GM08714 (cell line): ENCODE measurements around the gene DLG2.

ENCODE experiments used
- H3K4me3 ChIP-seq: fragments of 200-500 bp; sonication (Bioruptor generic); 2 replicates; pipeline ENCODE4 v1.5.1; 2014; ENCODE audit warnings: mild to moderate bottlenecking, low read length, inconsistent platforms
- ZNF274 ChIP-seq: IDR thresholded peaks from 2 replicates; pipeline ENCODE4 v1.6.1; 2012; ENCODE audit warnings: mild to moderate bottlenecking, low read depth, low read length

DLG2 gene

DNA sequence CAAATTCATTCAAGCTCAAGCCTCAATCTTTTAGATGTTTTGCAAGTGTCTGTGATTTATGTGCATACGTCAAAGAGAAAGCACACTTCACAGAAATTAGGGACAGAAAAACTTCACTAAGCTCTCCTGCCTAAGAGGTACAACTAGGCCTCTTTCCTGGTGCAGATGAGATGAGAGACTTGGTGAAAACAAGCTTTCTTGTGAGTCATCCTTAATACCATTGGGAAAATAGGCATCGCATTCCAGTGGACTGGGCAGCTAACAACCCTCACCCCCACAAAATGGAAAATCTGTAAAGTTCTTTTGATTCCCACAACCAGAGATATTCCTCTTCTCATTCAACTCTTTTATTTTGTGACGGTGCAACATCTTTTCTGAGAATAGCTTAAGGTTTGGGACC lies 1230.6 kb downstream of the DLG2 start:
- H3K4me3 ChIP-seq, result no peak overlapping the region
- no peak for TF ChIP-seq ZNF274

DNA sequence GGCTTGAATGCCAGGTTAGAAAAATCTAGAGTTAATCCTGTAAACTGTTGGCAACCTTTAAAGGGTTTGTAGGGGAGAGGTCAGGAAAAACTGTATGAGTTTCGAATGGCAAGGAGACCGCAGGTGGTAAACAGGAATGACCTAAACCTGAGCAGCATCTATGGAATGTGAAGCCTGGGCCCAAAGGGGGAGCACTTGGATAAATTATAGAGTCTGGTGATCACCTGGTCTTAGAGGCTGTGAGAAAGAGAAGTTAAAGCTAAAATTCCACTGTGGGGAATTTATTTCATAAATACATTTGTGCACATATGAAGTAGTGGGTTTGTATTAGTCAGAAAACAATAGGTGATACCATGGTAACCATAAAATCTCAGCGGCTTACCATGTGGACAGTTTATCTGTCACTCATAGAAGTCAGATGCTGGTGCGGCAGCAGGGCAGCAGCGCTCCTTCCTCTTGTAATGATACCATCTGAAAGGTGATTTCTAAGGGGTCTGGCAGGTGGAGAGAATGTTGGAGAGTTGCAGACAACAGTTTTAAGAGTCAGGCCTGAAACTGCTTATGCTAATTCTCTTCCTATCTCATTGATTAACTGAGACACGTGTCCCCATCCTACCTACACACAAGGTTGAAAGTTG lies 1236.6 kb downstream of the DLG2 start:
- TF ChIP-seq ZNF274, result no peak
- no peak overlapping the region for H3K4me3 ChIP-seq

DNA sequence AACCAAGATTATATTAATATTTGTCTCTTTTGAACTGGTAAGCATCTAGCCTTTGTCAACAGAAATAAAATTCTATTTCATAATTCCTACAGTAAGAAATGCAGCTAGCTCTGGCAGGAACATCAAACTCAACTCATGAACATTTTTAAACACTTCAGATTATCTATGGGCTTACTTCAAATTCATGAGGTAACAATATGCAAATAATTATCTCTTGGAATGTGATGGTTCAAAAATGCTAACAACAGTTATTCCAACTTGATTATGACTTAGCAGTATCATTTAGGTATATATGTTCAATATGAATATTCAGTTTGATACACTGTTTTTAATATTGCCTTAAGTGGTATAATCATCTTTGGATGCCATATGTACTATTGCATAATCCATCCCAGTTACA lies 1237.4 kb downstream of the DLG2 start:
- no peak for TF ChIP-seq ZNF274
- H3K4me3 ChIP-seq, result no peak overlapping the region

DNA sequence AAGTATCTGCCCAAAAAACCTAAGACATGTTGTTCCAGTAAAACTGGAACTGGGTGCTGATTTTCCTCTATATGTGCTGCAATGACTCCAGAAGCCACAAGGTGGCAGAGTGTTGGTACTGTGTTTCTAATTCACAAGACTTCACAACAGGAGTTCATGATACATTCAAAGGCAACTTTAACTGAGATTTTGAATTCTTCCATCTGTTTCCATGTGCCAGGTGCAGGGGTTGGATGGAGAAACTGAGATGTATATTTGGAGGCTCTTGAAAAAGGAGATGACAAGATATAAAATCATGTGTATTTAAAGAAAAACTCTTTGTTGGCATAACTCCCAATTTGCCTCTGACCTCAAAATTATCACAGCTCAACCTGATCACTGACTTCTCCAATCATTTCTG lies 1242.4 kb downstream of the DLG2 start:
- H3K4me3 ChIP-seq, result no peak overlapping the region
- no peak for TF ChIP-seq ZNF274

DNA sequence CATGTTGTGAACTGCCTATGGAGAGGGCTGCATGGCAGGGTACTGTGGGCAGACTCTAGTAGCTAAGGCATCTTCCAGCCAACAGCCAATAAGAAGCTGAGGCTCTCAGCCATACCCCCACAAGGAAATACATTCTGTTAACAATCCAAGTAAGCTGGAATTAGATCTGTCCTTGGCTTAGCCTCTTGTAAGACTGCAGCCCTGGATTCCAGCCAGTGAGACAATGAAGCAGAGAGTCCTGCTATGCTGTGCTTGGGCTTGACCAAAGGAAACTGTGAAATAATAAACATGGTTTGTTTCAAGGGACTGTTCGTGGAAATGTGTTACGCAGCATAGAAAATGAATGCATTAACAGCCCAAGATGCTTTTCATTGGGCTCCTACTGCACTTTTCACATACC lies 1243.6 kb downstream of the DLG2 start:
- no peak overlapping the region for H3K4me3 ChIP-seq

DNA sequence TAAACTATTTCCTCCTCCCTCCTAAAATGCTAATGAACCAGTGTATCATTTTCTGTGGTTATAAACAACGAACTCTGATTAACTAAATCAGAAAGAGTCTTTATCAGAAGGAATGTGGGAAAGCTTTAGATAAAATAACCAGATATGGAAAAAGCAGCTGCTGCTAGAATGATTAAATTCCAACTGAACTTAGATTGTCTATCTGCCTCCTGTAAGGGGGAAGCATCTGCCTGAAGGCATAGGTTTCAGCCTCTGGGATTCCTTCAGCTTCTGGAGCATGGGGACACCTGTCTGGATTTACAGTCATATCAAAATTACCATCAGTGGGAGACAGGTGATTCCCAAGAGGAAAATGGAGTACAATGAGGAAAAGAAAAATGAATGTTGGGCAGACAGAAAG lies 1245.5 kb downstream of the DLG2 start:
- no peak for TF ChIP-seq ZNF274
- no peak overlapping the region for H3K4me3 ChIP-seq

More for the DNA sequence above, 1243.6 kb downstream of the DLG2 start:
- no peak for TF ChIP-seq ZNF274

DNA sequence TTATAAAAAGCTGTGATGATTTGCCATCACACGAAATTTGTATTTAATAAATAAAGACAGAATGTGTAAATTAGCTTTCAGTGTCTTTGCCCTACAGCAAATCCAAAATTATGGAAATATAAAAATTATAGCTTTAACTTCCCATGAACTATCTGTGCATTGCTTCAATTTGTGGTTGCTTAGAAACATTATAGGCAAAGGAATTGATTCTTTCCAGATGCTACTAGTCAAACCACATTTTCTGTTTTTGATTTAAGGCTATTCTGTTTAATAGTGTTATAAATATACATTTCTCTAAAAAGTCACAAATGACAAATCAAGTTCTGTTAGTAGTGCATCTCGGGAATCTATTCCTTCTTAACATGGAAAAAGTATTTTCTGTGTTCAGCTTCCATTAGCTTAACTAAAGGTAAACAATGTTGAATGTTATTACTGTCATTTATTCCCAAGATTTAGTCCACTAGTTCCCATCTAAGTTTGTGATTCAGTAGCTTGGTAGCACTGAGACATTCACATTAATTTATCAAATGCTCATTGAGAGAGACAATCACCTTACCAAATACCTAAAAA lies 1254.7 kb downstream of the DLG2 start:
- no peak overlapping the region for H3K4me3 ChIP-seq
- TF ChIP-seq ZNF274, result no peak

DNA sequence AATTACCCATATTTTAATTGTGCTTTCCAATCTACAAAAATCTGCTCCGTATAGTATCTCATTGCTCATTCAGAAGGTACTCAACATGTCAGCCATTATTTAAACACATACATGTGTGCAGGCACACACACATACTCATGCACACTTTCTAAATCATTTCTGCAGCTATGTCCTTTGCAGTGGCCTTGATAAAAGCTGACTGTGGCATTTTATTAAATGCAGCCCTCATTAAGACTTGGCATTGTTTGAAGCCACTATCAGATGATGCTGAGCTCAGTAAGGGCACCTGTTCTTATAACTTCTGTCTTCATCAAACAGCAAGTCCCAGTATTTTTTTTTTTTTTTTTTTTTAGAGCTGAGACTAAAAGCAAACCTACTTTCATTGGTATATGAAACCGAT lies 1269.1 kb downstream of the DLG2 start:
- no peak for TF ChIP-seq ZNF274
- no peak overlapping the region for H3K4me3 ChIP-seq

DNA sequence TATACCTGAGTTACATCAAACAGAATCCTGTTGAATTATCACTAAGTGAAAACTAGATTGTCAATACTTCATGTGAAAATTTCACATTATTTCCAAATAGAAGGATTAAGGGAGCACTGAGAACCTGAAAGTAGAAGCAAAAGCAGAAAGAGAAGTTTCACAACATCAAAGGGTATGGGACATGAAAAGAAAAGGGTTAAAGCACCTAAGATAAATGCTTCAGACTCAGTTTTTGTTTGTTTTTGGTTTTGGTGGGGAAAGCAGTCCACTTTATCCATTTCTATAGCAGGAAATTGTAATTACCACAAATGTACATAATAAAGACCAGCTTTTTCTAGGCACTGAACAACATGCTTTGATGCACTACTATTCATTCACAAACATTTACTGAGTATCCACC lies 1271.2 kb downstream of the DLG2 start:
- TF ChIP-seq ZNF274, result no peak
- H3K4me3 ChIP-seq, result no peak overlapping the region

DNA sequence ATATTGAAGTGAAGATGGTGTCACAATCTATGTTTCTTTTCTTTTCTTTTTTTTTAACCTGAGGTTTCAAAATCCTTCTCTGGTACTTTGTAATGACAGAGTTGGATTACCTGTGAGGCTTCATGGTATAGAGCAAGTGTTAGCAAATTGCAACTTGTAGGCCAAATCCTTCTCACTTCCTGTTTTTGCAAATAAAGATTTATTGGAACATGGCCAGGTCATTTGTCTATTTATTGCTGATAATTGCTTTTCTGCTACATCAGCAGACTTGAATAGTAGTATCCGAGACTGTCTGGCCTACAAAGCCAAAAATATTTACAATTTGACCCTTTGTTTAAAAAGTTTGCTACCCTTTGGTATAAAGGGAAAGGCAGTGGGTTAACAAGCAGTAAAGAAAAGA lies 1281.5 kb downstream of the DLG2 start:
- TF ChIP-seq ZNF274, result no peak
- no peak overlapping the region for H3K4me3 ChIP-seq

DNA sequence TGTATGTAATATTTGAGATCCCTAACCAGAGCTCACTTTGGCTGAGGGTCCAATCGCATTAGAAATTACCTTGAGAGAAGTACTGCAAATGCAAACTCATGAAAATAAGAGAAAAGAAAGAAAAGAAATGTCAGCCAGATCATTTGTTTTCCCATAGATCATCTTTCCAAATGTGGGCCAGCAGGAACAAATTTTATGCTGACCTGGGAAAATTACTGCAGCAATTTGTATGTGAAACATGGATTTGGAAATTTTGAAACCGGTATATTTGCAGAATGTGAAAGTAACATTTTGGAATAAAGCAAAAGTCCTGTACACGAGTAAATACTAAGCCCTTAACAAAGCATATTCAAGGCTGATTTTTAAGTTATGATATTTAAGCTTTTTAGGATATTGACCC lies 1282.1 kb downstream of the DLG2 start:
- no peak for TF ChIP-seq ZNF274
- no peak overlapping the region for H3K4me3 ChIP-seq

DNA sequence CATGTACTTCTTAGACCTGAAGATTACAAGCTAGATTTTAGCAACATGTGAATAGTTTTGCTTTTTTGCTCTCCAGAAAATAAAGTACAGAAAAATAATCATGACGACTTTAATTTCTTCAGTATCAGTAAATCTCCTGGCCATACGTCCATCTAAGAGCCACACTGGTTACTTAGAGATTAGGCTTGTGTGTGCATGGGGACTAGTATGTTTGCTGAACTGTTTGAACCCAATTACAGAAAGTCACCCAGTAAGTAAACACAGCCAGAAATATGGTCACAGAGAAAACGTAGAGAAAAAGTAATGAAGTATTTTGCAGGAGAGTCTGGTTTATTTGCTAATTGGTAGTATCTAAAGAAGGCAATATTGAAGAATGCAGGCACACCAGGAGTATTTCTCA lies 1287.3 kb downstream of the DLG2 start:
- H3K4me3 ChIP-seq, result no peak overlapping the region
- TF ChIP-seq ZNF274, result no peak

DNA sequence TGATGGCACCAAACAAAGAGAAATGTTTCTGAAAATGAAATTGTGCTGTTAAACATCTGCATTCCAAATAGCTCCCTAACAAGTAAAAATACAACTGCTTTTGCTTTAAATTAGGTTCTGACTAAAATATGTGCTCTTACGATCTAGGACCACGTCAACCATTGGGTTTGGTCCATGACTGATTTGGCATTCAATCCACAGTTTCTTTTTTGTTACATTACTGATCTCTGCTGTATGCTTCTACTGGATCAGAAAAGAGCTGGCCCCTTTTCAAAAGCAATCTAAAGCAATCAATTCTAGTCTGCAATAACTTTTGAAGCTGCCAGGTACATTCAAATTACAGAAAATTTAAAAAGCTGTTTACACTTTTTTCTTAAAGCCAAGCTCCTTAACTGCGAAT lies 1293.9 kb downstream of the DLG2 start:
- H3K4me3 ChIP-seq, result no peak overlapping the region
- TF ChIP-seq ZNF274, result no peak

DNA sequence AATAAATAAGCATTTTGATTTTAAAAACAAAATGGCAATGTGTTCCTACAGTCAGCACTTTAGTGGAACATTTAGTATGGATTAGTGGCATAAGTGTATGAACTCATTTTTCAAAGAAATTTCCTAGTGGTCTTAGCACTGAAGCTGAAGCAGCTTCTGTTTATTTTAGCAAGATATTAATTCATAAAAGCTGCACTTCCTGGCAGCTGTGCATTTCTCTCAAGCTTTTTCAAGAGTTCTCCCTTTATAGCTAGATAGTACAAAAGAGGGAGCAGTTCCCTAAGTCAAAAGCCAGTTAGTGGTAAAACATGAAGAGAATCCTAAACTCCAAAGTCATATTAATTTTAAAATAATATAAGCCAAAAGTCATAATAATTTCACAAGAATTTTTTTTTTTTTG lies 1304.9 kb downstream of the DLG2 start:
- no peak overlapping the region for H3K4me3 ChIP-seq
- no peak for TF ChIP-seq ZNF274

DNA sequence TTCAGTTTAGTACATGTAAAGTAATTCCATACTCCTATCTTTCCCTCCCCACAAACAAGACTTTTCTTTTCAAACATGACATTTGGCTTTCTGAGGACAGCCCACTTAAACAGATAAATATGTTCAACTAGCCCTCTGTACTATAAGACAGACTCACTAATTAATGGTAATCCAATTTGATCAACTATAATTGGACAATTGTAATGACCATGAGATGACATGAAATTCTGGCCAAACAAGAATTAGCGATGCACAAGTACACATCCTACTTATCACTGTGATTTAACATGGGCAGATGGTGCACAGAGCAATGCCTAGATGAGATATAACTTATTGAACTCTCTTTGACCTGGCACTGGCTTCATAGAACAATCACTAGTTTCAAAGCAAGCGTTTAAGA lies 1307.3 kb downstream of the DLG2 start:
- no peak for TF ChIP-seq ZNF274
- no peak overlapping the region for H3K4me3 ChIP-seq
